Uterus (tissue), 2 donors: ENCODE measurements around the gene ZNF521.

Experiments used
- CTCF ChIP-seq, 4 experiments: fragments of 200-600 bp in 2 of 4; fragments of 450-650 bp in 2 of 4; sonication (generic) in 2 of 4; IDR thresholded peaks; one replicate each; pipeline ENCODE4 v1.5.1; 2016 to 2019; ENCODE audit warnings: antibody characterized with exemption in 4 of 4, mild to moderate bottlenecking in 2 of 4, moderate library complexity in 1 of 4
- POLR2A ChIP-seq, 2 donors: fragments of 450-650 bp; IDR thresholded peaks; one replicate each; pipeline ENCODE4 v1.6.1; 2016; ENCODE audit warnings: antibody characterized with exemption in 2 of 2, mild to moderate bottlenecking in 1 of 2, moderate library complexity in 1 of 2

- TF ChIP-seq CTCF (IDR thresholded peaks at IDR 0.05) (no peak), POLR2A (IDR thresholded peaks at IDR 0.05) (no peak)
Measured at GRCh38 chr18:25307192-25307591, 44.8 kb downstream of the ZNF521 start.
